H9 (cell line): ENCODE measurements around the gene BPGM. TPM values are rescaled to one million over a fixed set of nuclear protein-coding genes. Genes with fewer than 3 reads are reported as not detected.

Experiments
- DNase-seq: peaks from one replicate; pipeline ENCODE4 v3.0.0-alpha.2; 2017
- H2AFZ ChIP-seq: one replicate; pipeline ENCODE4 v1.6.1; 2013; ENCODE audit warnings: mild to moderate bottlenecking, low read length, control low read depth, moderate library complexity
- H2AK5ac ChIP-seq: 2 replicates; pipeline ENCODE4 v1.6.1; 2013; ENCODE audit warnings: low read length, control low read depth, mixed read lengths; ENCODE audit not compliant: insufficient read length
- H2BK120ac ChIP-seq: one replicate; pipeline ENCODE4 v1.6.1; 2013; ENCODE audit warnings: low read depth, mild to moderate bottlenecking, low read length, control low read depth, inconsistent platforms; ENCODE audit not compliant: poor library complexity, severe bottlenecking
- H2BK12ac ChIP-seq: 2 replicates; pipeline ENCODE4 v1.6.1; 2013; ENCODE audit warnings: low read length, control low read depth, mixed read lengths, low read depth; ENCODE audit not compliant: insufficient read length
- H2BK15ac ChIP-seq: 2 replicates; pipeline ENCODE4 v1.6.1; 2013; ENCODE audit warnings: low read depth, low read length, control low read depth
- H2BK20ac ChIP-seq: one replicate; pipeline ENCODE4 v1.6.1; 2013; ENCODE audit warnings: low read depth, mild to moderate bottlenecking, low read length, control low read depth, inconsistent platforms; ENCODE audit not compliant: poor library complexity, severe bottlenecking
- H2BK5ac ChIP-seq: 2 replicates; pipeline ENCODE4 v1.6.1; 2013; ENCODE audit warnings: low read length, control low read depth, mixed read lengths; ENCODE audit not compliant: insufficient read length
- H3K14ac ChIP-seq: 2 replicates; pipeline ENCODE4 v1.6.1; 2013; ENCODE audit warnings: low read length, control low read depth; ENCODE audit not compliant: insufficient read depth
- H3K18ac ChIP-seq: 2 replicates; pipeline ENCODE4 v1.6.1; 2013; ENCODE audit warnings: low read depth, mild to moderate bottlenecking, mixed read lengths, low read length, control low read depth; ENCODE audit not compliant: insufficient read length
- H3K23ac ChIP-seq: 2 replicates; pipeline ENCODE4 v1.6.1; 2013; ENCODE audit warnings: low read length, control low read depth, mixed read lengths, low read depth; ENCODE audit not compliant: insufficient read length
- H3K23me2 ChIP-seq: 2 replicates; pipeline ENCODE4 v1.6.1; 2013; ENCODE audit warnings: low read depth, mild to moderate bottlenecking, mixed read lengths, low read length, control low read depth; ENCODE audit not compliant: insufficient read length, poor library complexity, severe bottlenecking
- H3K27ac ChIP-seq: 2 replicates; pipeline ENCODE4 v1.5.1; 2013; ENCODE audit warnings: low read length, control low read depth, mixed read lengths, low read depth; ENCODE audit not compliant: insufficient read length
- H3K27me3 ChIP-seq: 2 replicates; pipeline ENCODE4 v1.6.1; 2013; ENCODE audit warnings: low read length, control low read depth, inconsistent platforms; ENCODE audit not compliant: insufficient read depth
- H3K4ac ChIP-seq: 2 replicates; pipeline ENCODE4 v1.6.1; 2013; ENCODE audit warnings: low read depth, mild to moderate bottlenecking, control low read depth, inconsistent platforms, low read length, moderate library complexity
- H3K4me1 ChIP-seq: 2 replicates; pipeline ENCODE4 v1.6.1; 2013; ENCODE audit warnings: low read length, control low read depth, inconsistent platforms; ENCODE audit not compliant: insufficient read depth
- H3K4me2 ChIP-seq: 2 replicates; pipeline ENCODE4 v1.6.1; 2013; ENCODE audit warnings: low read length, control low read depth, mixed read lengths; ENCODE audit not compliant: insufficient read length, insufficient read depth
- H3K56ac ChIP-seq: 2 replicates; pipeline ENCODE4 v1.6.1; 2013; ENCODE audit warnings: low read depth, mild to moderate bottlenecking, mixed read lengths, low read length, control low read depth; ENCODE audit not compliant: insufficient read length
- H3K79me1 ChIP-seq: 2 replicates; pipeline ENCODE4 v1.6.1; 2013; ENCODE audit warnings: low read depth, mild to moderate bottlenecking, moderate library complexity, low read length, control low read depth, inconsistent platforms; ENCODE audit not compliant: insufficient read depth, poor library complexity, severe bottlenecking
- H3K79me2 ChIP-seq: 2 replicates; pipeline ENCODE4 v1.6.1; 2013; ENCODE audit warnings: low read length, control low read depth, inconsistent platforms; ENCODE audit not compliant: insufficient read depth
- H3K9ac ChIP-seq: 2 replicates; pipeline ENCODE4 v1.6.1; 2013; ENCODE audit warnings: low read length, control low read depth, mixed read lengths; ENCODE audit not compliant: insufficient read length; ENCODE audit errors: extremely low read depth
- H3K9me3 ChIP-seq: one replicate; pipeline ENCODE4 v1.6.1; 2013; ENCODE audit warnings: low read depth, low read length, inconsistent platforms; ENCODE audit not compliant: control insufficient read depth
- H3T11ph ChIP-seq: one replicate; pipeline ENCODE4 v1.6.1; 2013; ENCODE audit warnings: mild to moderate bottlenecking, low read length, control low read depth, inconsistent platforms
- H4K20me1 ChIP-seq: one replicate; pipeline ENCODE4 v1.6.1; 2013; ENCODE audit not compliant: control insufficient read depth, insufficient read length, insufficient read depth
- H4K5ac ChIP-seq: 2 replicates; pipeline ENCODE4 v1.6.1; 2013; ENCODE audit warnings: low read depth, mild to moderate bottlenecking, mixed read lengths, low read length, control low read depth; ENCODE audit not compliant: insufficient read length
- H4K8ac ChIP-seq: replicated peaks from 2 replicates; pipeline ENCODE4 v1.6.1; 2013; ENCODE audit warnings: low read length, control low read depth, mixed read lengths, low read depth; ENCODE audit not compliant: insufficient read length
- H4K91ac ChIP-seq: 2 replicates; pipeline ENCODE4 v1.6.1; 2013; ENCODE audit warnings: low read depth, mild to moderate bottlenecking, moderate library complexity, mixed read lengths, low read length, control low read depth; ENCODE audit not compliant: insufficient read length
- H3K27ac Mint-ChIP-seq, 3 experiments: 2 replicates in 2 of 3; 3 replicates in 1 of 3; pipeline ENCODE4 v1.8.0; 2020 to 2021; ENCODE audit warnings: mixed read lengths in 3 of 3, mild to moderate bottlenecking in 1 of 3, moderate library complexity in 1 of 3
- H3K27me3 Mint-ChIP-seq: 2 replicates; pipeline ENCODE4 v1.8.0; 2021; ENCODE audit warnings: low read depth, mild to moderate bottlenecking, moderate library complexity, mixed read lengths
- H3K36me3 Mint-ChIP-seq, 3 experiments: 2 replicates in 2 of 3; 3 replicates in 1 of 3; pipeline ENCODE4 v1.8.0; 2020 to 2021; ENCODE audit warnings: low read depth in 3 of 3, mixed read lengths in 3 of 3; ENCODE audit not compliant: insufficient read depth in 1 of 3
- H3K4me1 Mint-ChIP-seq, 2 experiments: 2 replicates each; pipeline ENCODE4 v1.8.0; 2020; ENCODE audit warnings: mixed read lengths in 2 of 2
- H3K4me3 Mint-ChIP-seq, 2 experiments: 2 replicates in 1 of 2; 3 replicates in 1 of 2; pipeline ENCODE4 v1.8.0; 2020 to 2021; ENCODE audit warnings: mild to moderate bottlenecking in 2 of 2, mixed read lengths in 2 of 2, moderate library complexity in 1 of 2
- H3K9me3 Mint-ChIP-seq, 2 experiments: 2 replicates in 1 of 2; 3 replicates in 1 of 2; pipeline ENCODE4 v1.8.0; 2020; ENCODE audit warnings: mild to moderate bottlenecking in 2 of 2, mixed read lengths in 2 of 2, moderate library complexity in 1 of 2
- WGBS: extraction: QIAGEN DNeasy Blood & Tissue Kit; methylation state at CpG from one replicate; pipeline ENCODE4 v1.1.7; 2013; ENCODE audit warnings: missing lambda C conversion rate, low lambda C conversion rate, mixed read lengths; ENCODE audit not compliant: insufficient read length; ENCODE audit errors: extremely low coverage; 5-methylcytosine and 5-hydroxymethylcytosine counted together
- total RNA-seq: library from RNA; stranded (reverse); gene quantifications from 2 replicates; pipeline ENCODE4 v1.2.1, GENCODE V29; 2021
- TF ChIP-seq, protein P1 (sequence below): fragments of 200-600 bp; sonication (generic); conservative IDR thresholded peaks from 3 replicates; pipeline ENCODE4 v1.8.0; 2021; ENCODE audit warnings: antibody characterized with exemption, mild to moderate bottlenecking

BPGM gene
- total RNA-seq, 1 experiment from 2014 or later = 14.4 TPM

DNA sequence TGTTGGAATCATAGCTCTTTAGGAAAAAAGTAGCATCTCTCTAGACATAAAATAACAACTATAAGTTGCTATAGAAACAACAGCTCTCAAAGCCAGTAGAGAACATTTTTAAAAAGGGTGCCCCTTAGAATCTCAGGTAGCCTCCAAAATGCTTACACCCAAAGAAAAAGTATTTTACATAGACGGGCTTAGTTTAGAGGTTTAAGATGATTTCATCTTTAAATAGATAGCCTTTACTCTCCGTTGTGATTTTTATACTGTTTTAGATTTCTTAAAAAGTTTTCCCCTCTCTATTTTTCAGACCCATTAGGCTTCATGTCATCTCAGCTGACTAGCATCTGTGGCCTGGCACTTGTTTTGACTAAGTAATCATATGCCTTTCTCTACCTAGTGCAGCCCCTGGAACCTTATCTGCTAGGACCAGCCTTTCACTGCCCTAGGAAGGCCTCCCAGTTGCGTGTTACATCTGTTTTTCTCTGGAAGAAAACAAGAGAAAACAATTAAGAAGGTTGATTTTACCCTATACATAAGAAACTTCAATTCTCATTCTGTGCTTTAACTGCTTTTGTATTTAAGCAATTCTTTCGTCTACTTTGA is 6.9 kb upstream of the BPGM start:
- H3K27ac ChIP-seq = no peak overlapping the region
- no peak overlapping the region for H2BK12ac ChIP-seq
- H2BK120ac ChIP-seq = no peak overlapping the region
- no peak overlapping the region for H3K4me2 ChIP-seq
- H3K27me3 ChIP-seq = no peaks in the 10 kb centered on the region
- no peaks in the 10 kb centered on the region for H3K4me1 Mint-ChIP-seq
- no peak overlapping the region for H3K14ac ChIP-seq
- 0 out of 5 replicates have a peak, but pooled peaks cover 0 to 7% of the 10 kb centered on the region in 2 experiments for H3K9me3 Mint-ChIP-seq
- H2BK15ac ChIP-seq = no peak overlapping the region
- H4K20me1 ChIP-seq = no peaks in the 10 kb centered on the region
- no peaks in the 10 kb centered on the region for H3K79me1 ChIP-seq
- peaks cover 10% of the 10 kb centered on the region for H3K27me3 Mint-ChIP-seq
- H3K36me3 Mint-ChIP-seq = no peaks in the 10 kb centered on the region
- H3K56ac ChIP-seq = no peak overlapping the region
- H3K4me3 Mint-ChIP-seq = no peak overlapping the region
- no peak overlapping the region for H2BK20ac ChIP-seq
- H2AFZ ChIP-seq = no peak overlapping the region
- no CpG with 5 or more reads among the region's 4 CpGs for WGBS
- no peak overlapping the region for H4K8ac ChIP-seq
- TF ChIP-seq, protein P1, sequence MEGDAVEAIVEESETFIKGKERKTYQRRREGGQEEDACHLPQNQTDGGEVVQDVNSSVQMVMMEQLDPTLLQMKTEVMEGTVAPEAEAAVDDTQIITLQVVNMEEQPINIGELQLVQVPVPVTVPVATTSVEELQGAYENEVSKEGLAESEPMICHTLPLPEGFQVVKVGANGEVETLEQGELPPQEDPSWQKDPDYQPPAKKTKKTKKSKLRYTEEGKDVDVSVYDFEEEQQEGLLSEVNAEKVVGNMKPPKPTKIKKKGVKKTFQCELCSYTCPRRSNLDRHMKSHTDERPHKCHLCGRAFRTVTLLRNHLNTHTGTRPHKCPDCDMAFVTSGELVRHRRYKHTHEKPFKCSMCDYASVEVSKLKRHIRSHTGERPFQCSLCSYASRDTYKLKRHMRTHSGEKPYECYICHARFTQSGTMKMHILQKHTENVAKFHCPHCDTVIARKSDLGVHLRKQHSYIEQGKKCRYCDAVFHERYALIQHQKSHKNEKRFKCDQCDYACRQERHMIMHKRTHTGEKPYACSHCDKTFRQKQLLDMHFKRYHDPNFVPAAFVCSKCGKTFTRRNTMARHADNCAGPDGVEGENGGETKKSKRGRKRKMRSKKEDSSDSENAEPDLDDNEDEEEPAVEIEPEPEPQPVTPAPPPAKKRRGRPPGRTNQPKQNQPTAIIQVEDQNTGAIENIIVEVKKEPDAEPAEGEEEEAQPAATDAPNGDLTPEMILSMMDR = no peak
- no peak overlapping the region for H3T11ph ChIP-seq
- H3K23me2 ChIP-seq = no peaks in the 10 kb centered on the region
- H3K18ac ChIP-seq = no peak overlapping the region
- H3K9ac ChIP-seq = no peak overlapping the region
- no peaks in the 10 kb centered on the region for H3K9me3 ChIP-seq
- H3K27ac Mint-ChIP-seq = no peak overlapping the region
- H4K91ac ChIP-seq = no peak overlapping the region
- DNase-seq = no peak
- no peak overlapping the region for H2BK5ac ChIP-seq
- no peak overlapping the region for H3K23ac ChIP-seq
- no peaks in the 10 kb centered on the region for H3K4me1 ChIP-seq
- no peaks in the 10 kb centered on the region for H3K79me2 ChIP-seq
- H3K4ac ChIP-seq = no peak overlapping the region
- no peak overlapping the region for H2AK5ac ChIP-seq
- no peak overlapping the region for H4K5ac ChIP-seq
